Activated T-helper 2 cell treated with anti-CD3 and anti-CD28 coated beads, Interferon-gamma antibody, Interleukin-2, Interleukin-4, amounts not matched to agents 10 μg/mL and 5 μg/mL and 100 μg/mL, durations not matched to agents 14 hours and 24 hours and 36 hours (primary cell): ENCODE measurements around the gene SEPTIN2. TPM values are rescaled to one million over a fixed set of nuclear protein-coding genes. Genes with fewer than 3 reads are reported as not detected.

ENCODE experiments used
- DNase-seq: peaks from one replicate; pipeline ENCODE4 v3.0.0; 2021; ENCODE audit warnings: low spot score
- H3K27ac Mint-ChIP-seq: one replicate; pipeline ENCODE4 v1.8.0; 2021; ENCODE audit warnings: mixed read lengths
- H3K27me3 Mint-ChIP-seq: one replicate; pipeline ENCODE4 v1.8.0; 2021; ENCODE audit warnings: low read depth, mixed read lengths
- H3K36me3 Mint-ChIP-seq: one replicate; pipeline ENCODE4 v1.8.0; 2021; ENCODE audit warnings: low read depth, mixed read lengths
- H3K4me1 Mint-ChIP-seq: one replicate; pipeline ENCODE4 v1.8.0; 2021; ENCODE audit warnings: low read depth, mixed read lengths
- H3K4me3 Mint-ChIP-seq: one replicate; pipeline ENCODE4 v1.8.0; 2021; ENCODE audit warnings: low read depth, mild to moderate bottlenecking, moderate library complexity, mixed read lengths
- H3K9me3 Mint-ChIP-seq: one replicate; pipeline ENCODE4 v1.8.0; 2021; ENCODE audit warnings: mixed read lengths
- intact Hi-C: fragments of 100-400 bp; cut with micrococcal nuclease; formaldehyde crosslinking; loops from one replicate; pipeline ENCODE4 v1.15.1; 2023
- total RNA-seq: library from RNA; stranded (reverse); gene quantifications from 2 replicates; pipeline ENCODE4 v1.2.3, GENCODE V29; 2022

Gene SEPTIN2
- total RNA-seq, 1 donor from 2014 or later = 231 TPM

GRCh38 chr2:241321886-241322285 is 6.2 kb downstream of the SEPTIN2 start:
- Mint-ChIP-seq H3K4me1 (peaks cover 56% of the 10 kb centered on the region), H3K27me3 (no peaks in the 10 kb centered on the region), H3K27ac (no peak overlapping the region), H3K9me3 (no peaks in the 10 kb centered on the region), H3K36me3 (peaks cover 68% of the 10 kb centered on the region), H3K4me3 (no peak overlapping the region)
- no peak for DNase-seq
- intact Hi-C loops = no loop called here

GRCh38 chr2:241323778-241324177 is 8.1 kb downstream of the SEPTIN2 start:
- Mint-ChIP-seq H3K9me3 (no peaks in the 10 kb centered on the region), H3K27ac (no peak overlapping the region), H3K27me3 (no peaks in the 10 kb centered on the region), H3K4me3 (no peak overlapping the region), H3K36me3 (peaks cover 66% of the 10 kb centered on the region), H3K4me1 (peaks cover 40% of the 10 kb centered on the region)
- DNase-seq = no peak
- intact Hi-C loops = no loop called here

GRCh38 chr2:241324775-241325174 is 9.1 kb downstream of the SEPTIN2 start:
- no peak for DNase-seq
- no peaks in the 10 kb centered on the region for H3K27me3 Mint-ChIP-seq
- H3K4me3 Mint-ChIP-seq = no peak overlapping the region
- H3K36me3 Mint-ChIP-seq = peaks cover 73% of the 10 kb centered on the region
- no peaks in the 10 kb centered on the region for H3K9me3 Mint-ChIP-seq
- peaks cover 37% of the 10 kb centered on the region for H3K4me1 Mint-ChIP-seq
- intact Hi-C loops = no loop called here
- H3K27ac Mint-ChIP-seq = no peak overlapping the region

- Mint-ChIP-seq H3K36me3 (peaks cover 73% of the 10 kb centered on the region), H3K27me3 (no peaks in the 10 kb centered on the region), H3K27ac (no peak overlapping the region), H3K4me3 (no peak overlapping the region), H3K9me3 (no peaks in the 10 kb centered on the region), H3K4me1 (peaks cover 33% of the 10 kb centered on the region)
- DNase-seq = no peak
- intact Hi-C loops = no loop called here
Measured at GRCh38 chr2:241325257-241325656, 9.5 kb downstream of the SEPTIN2 start.

GRCh38 chr2:241329669-241330615 is 14.2 kb downstream of the SEPTIN2 start:
- H3K4me3 Mint-ChIP-seq = no peak overlapping the region
- intact Hi-C loops = no loop called here
- H3K9me3 Mint-ChIP-seq = no peaks in the 10 kb centered on the region
- DNase-seq = no peak
- peaks cover 72% of the 10 kb centered on the region for H3K36me3 Mint-ChIP-seq
- no peaks in the 10 kb centered on the region for H3K27me3 Mint-ChIP-seq
- H3K4me1 Mint-ChIP-seq = peaks cover 9% of the 10 kb centered on the region
- H3K27ac Mint-ChIP-seq = no peak overlapping the region

GRCh38 chr2:241330616-241330981 is 14.9 kb downstream of the SEPTIN2 start:
- Mint-ChIP-seq H3K27ac (no peak overlapping the region), H3K36me3 (peaks cover 69% of the 10 kb centered on the region), H3K27me3 (no peaks in the 10 kb centered on the region), H3K9me3 (no peaks in the 10 kb centered on the region), H3K4me1 (peaks cover 8% of the 10 kb centered on the region), H3K4me3 (no peak overlapping the region)
- intact Hi-C loops = no loop called here
- no peak for DNase-seq

DNA sequence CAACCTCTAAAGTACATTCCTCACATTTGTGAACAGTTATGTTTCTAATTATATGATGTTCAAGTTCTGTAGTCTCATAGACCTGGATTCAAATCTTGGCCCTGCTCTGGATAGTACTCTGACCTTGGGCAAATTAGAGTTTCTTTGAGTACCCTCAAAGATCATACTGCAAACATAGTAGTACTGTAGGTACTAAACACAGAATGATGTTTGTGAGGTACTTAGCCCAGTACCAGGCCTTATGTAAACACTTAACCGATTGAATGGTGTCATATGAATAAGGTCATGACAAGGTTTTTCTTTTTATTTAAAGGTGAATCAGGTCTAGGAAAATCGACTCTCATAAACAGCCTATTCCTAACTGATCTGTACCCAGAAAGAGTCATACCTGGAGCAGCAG is 19.1 kb downstream of the SEPTIN2 start:
- H3K27me3 Mint-ChIP-seq = no peaks in the 10 kb centered on the region
- H3K36me3 Mint-ChIP-seq = peaks cover 65% of the 10 kb centered on the region
- DNase-seq = no peak
- no peak overlapping the region for H3K27ac Mint-ChIP-seq
- intact Hi-C loops = no loop called here
- H3K4me1 Mint-ChIP-seq = peaks cover 20% of the 10 kb centered on the region
- no peak overlapping the region for H3K4me3 Mint-ChIP-seq
- H3K9me3 Mint-ChIP-seq = no peaks in the 10 kb centered on the region

GRCh38 chr2:241339839-241340630 is 24.3 kb downstream of the SEPTIN2 start:
- Mint-ChIP-seq H3K4me3 (no peak overlapping the region), H3K4me1 (peaks cover 30% of the 10 kb centered on the region), H3K27ac (no peak overlapping the region), H3K27me3 (no peaks in the 10 kb centered on the region), H3K9me3 (no peaks in the 10 kb centered on the region), H3K36me3 (peaks cover 78% of the 10 kb centered on the region)
- DNase-seq = no peak
- intact Hi-C loops = no loop called here

GRCh38 chr2:241340631-241341163 is 25.0 kb downstream of the SEPTIN2 start:
- Mint-ChIP-seq H3K27ac (peak overlapping the region; percentile 75), H3K4me1 (peaks cover 28% of the 10 kb centered on the region), H3K27me3 (no peaks in the 10 kb centered on the region), H3K36me3 (peaks cover 85% of the 10 kb centered on the region), H3K9me3 (no peaks in the 10 kb centered on the region), H3K4me3 (no peak overlapping the region)
- intact Hi-C loops = no loop called here
- no peak for DNase-seq

DNA sequence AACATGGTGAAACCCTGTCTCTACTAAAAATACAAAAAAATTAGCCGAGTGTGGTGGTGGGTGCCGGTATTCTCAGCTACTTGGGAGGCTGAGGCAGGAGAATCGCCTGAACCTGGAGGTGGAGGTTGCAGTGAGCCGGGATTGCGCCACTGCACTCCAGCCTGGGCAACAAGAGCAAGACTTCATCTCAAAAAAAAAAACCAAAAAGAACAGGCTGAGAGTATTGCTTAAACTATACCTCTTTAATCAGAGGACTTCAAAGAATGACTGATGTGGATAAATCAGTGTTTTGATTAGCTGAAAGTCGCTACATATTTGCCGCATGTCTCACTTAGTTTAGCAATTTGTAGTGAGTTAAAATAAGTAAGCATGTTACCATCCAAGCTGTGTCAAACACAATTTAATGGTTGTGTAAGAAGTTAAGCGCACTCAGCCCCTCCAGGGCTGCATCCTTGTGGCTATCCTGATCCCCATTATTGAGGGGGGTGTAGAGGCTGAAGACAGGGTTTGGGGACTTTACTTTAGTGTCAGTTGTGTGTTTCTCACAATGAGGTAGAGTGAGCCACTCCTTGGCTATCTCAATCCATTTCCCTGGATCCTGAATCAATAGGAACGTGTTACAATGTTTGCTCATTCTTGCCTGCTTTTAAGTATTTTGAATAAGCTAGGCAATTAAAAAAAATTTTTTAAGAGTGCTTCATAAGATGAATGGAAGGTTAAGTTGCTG is 29.4 kb downstream of the SEPTIN2 start:
- no peak overlapping the region for H3K27ac Mint-ChIP-seq

GRCh38 chr2:241349941-241350340 is 34.2 kb downstream of the SEPTIN2 start:
- DNase-seq = no peak
- H3K27me3 Mint-ChIP-seq = no peaks in the 10 kb centered on the region
- H3K36me3 Mint-ChIP-seq = peaks cover 77% of the 10 kb centered on the region
- no peak overlapping the region for H3K4me3 Mint-ChIP-seq
- no peak overlapping the region for H3K27ac Mint-ChIP-seq
- H3K4me1 Mint-ChIP-seq = peaks cover 4% of the 10 kb centered on the region
- intact Hi-C loops = no loop called here
- H3K9me3 Mint-ChIP-seq = no peaks in the 10 kb centered on the region

More for the DNA sequence above, 29.4 kb downstream of the SEPTIN2 start:
- DNase-seq = no peak
- intact Hi-C loops = no loop called here
- peaks cover 12% of the 10 kb centered on the region for H3K4me1 Mint-ChIP-seq
- H3K4me3 Mint-ChIP-seq = no peak overlapping the region
- peaks cover 80% of the 10 kb centered on the region for H3K36me3 Mint-ChIP-seq
- H3K9me3 Mint-ChIP-seq = no peaks in the 10 kb centered on the region
- no peaks in the 10 kb centered on the region for H3K27me3 Mint-ChIP-seq

- Mint-ChIP-seq H3K36me3 (peaks cover 72% of the 10 kb centered on the region), H3K4me3 (no peak overlapping the region), H3K27ac (no peak overlapping the region), H3K9me3 (no peaks in the 10 kb centered on the region), H3K27me3 (no peaks in the 10 kb centered on the region), H3K4me1 (peaks cover 4% of the 10 kb centered on the region)
- DNase-seq = no peak
- intact Hi-C loops = no loop called here
Measured at GRCh38 chr2:241350530-241350877, 34.8 kb downstream of the SEPTIN2 start.
